Osteoblast (primary cell): ENCODE results near the gene SPR. TPM values are rescaled to one million over a fixed set of nuclear protein-coding genes. Genes with fewer than 3 reads are reported as not detected.

ENCODE experiments used
- DNase-seq: peaks from one replicate; pipeline ENCODE4 v3.0.0; 2011; ENCODE audit warnings: low spot score, mixed read lengths; ENCODE audit not compliant: insufficient read length; ENCODE audit errors: missing footprints
- H2AFZ ChIP-seq: 2 replicates; pipeline ENCODE4 v1.6.0; 2011; ENCODE audit warnings: mild to moderate bottlenecking, low read length
- H3K27ac ChIP-seq: 2 replicates; pipeline ENCODE4 v1.5.1; 2011; ENCODE audit warnings: mild to moderate bottlenecking, low read depth, low read length, moderate library complexity
- H3K27me3 ChIP-seq: 2 replicates; pipeline ENCODE4 v1.6.0; 2012; ENCODE audit warnings: mild to moderate bottlenecking, control low read depth, inconsistent platforms, low read length, moderate library complexity; ENCODE audit not compliant: insufficient read depth
- H3K36me3 ChIP-seq: 2 replicates; pipeline ENCODE4 v1.5.1; 2011; ENCODE audit warnings: mild to moderate bottlenecking, low read length, control low read depth, moderate library complexity; ENCODE audit not compliant: insufficient read depth
- H3K4me1 ChIP-seq: 2 replicates; pipeline ENCODE4 v1.5.1; 2011; ENCODE audit warnings: mild to moderate bottlenecking, low read length, control low read depth, moderate library complexity; ENCODE audit not compliant: insufficient read depth
- H3K4me2 ChIP-seq: 2 replicates; pipeline ENCODE4 v1.6.0; 2011; ENCODE audit warnings: mild to moderate bottlenecking, low read length; ENCODE audit not compliant: insufficient read depth
- H3K4me3 ChIP-seq: fragments of 200-600 bp; sonication (generic); 3 replicates; pipeline ENCODE4 v1.5.1; 2012; ENCODE audit warnings: mild to moderate bottlenecking, low read length, inconsistent platforms; ENCODE audit not compliant: insufficient read depth
- H3K79me2 ChIP-seq: 2 replicates; pipeline ENCODE4 v1.6.0; 2012; ENCODE audit warnings: mild to moderate bottlenecking, low read length, control low read depth, inconsistent platforms; ENCODE audit not compliant: insufficient read depth
- H3K9me3 ChIP-seq: 2 replicates; pipeline ENCODE4 v1.5.1; 2011; ENCODE audit warnings: low read depth, low read length, control low read depth
- H4K20me1 ChIP-seq: 2 replicates; pipeline ENCODE4 v1.6.0; 2012; ENCODE audit warnings: mild to moderate bottlenecking, low read length, control low read depth; ENCODE audit not compliant: insufficient read depth
- total RNA-seq: library from RNA; depleted of rRNA; stranded (reverse); fragments of >200 nt; gene quantifications from 2 replicates; pipeline ENCODE4 v1.2.3, GENCODE V29; 2012
- TF ChIP-seq, protein P1 (sequence below): IDR thresholded peaks from 2 replicates; pipeline ENCODE4 v1.5.1; 2011; ENCODE audit warnings: mild to moderate bottlenecking, low read depth, low read length, moderate library complexity; ENCODE audit errors: extremely low read depth

Gene SPR
- total RNA-seq, 1 donor = 17.0 TPM

DNA sequence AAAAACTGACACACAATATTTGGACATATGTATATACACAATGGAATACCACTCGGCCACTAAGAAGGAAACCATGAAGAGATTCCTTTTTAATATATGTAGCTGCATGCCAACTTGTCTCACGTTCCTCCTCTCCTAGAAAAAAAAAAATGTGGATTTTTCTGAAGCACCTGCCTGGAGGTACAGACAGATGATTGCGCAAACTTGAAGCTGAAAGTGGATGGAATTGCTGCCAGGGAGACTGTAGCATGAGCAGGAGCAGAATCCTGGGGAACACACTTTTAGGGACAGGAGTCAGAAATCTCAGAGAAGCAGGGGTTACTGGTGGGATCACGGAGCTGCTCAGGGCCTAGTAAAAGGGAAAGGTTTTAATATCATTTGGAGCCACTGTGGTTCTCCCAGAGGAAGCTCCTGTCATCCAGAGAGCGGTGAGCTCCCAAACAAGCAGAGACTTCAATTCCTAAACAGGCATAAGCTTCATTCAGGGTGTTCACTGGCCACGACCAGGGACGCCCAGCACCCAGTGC lies 640 bp upstream of the SPR start:
- H3K4me3 ChIP-seq = peak overlapping the region; percentile 80
- no peaks in the 10 kb centered on the region for H3K9me3 ChIP-seq
- H3K79me2 ChIP-seq = no peaks in the 10 kb centered on the region
- peaks cover 6% of the 10 kb centered on the region for H3K27me3 ChIP-seq
- peak overlapping the region; percentile 92 for H3K4me2 ChIP-seq
- peak overlapping the region; percentile 92 for H2AFZ ChIP-seq
- no peak for DNase-seq
- TF ChIP-seq, protein P1, sequence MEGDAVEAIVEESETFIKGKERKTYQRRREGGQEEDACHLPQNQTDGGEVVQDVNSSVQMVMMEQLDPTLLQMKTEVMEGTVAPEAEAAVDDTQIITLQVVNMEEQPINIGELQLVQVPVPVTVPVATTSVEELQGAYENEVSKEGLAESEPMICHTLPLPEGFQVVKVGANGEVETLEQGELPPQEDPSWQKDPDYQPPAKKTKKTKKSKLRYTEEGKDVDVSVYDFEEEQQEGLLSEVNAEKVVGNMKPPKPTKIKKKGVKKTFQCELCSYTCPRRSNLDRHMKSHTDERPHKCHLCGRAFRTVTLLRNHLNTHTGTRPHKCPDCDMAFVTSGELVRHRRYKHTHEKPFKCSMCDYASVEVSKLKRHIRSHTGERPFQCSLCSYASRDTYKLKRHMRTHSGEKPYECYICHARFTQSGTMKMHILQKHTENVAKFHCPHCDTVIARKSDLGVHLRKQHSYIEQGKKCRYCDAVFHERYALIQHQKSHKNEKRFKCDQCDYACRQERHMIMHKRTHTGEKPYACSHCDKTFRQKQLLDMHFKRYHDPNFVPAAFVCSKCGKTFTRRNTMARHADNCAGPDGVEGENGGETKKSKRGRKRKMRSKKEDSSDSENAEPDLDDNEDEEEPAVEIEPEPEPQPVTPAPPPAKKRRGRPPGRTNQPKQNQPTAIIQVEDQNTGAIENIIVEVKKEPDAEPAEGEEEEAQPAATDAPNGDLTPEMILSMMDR = no peak
- peaks cover 8% of the 10 kb centered on the region for H3K4me1 ChIP-seq
- peaks cover 17% of the 10 kb centered on the region for H4K20me1 ChIP-seq
- no peak overlapping the region for H3K27ac ChIP-seq
- H3K36me3 ChIP-seq = no peaks in the 10 kb centered on the region

DNA sequence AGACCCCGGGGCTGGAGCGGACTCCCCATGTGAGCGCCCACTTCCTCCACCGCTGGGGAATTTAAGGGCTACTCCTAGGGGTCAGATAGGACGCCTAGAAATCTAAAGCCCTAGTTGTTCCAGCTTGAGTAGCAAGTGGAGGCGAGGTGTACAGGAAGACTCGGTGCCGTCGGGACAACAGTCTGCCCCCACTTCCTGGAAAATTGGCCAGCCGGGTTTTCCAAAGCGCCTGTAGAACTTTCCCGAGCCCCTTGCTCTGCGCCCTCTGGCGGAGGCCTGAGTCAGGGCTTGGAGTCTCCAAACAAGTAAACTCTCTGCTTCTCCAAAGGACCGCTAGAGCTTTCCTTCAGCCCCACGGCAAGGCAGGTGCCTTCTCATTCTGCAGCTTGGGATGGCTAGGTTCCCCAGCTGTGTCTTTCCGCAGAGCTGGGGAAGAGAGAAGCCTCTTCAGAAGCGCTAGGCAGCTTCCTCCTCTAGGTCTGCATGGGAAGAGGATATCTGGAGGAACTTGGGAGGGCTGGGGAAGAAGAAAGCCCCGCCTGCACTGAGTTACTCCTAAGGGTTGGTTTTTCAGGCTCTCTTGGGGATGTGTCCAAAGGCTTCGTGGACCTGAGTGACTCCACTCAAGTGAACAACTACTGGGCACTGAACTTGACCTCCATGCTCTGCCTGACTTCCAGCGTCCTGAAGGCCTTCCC lies 681 bp downstream of the SPR start:
- H3K4me1 ChIP-seq = peaks cover 8% of the 10 kb centered on the region
- H3K36me3 ChIP-seq = no peaks in the 10 kb centered on the region
- peak; percentile 94 for DNase-seq
- peak overlapping the region; percentile 92 for H2AFZ ChIP-seq
- H3K9me3 ChIP-seq = no peaks in the 10 kb centered on the region
- H3K27me3 ChIP-seq = peaks cover 4% of the 10 kb centered on the region
- H4K20me1 ChIP-seq = peaks cover 19% of the 10 kb centered on the region
- peak overlapping the region; percentile 43 for H3K27ac ChIP-seq
- TF ChIP-seq, protein P1 = peak; percentile 99
- H3K4me2 ChIP-seq = peak overlapping the region; percentile 92
- peak overlapping the region; percentile 80 for H3K4me3 ChIP-seq
- H3K79me2 ChIP-seq = no peaks in the 10 kb centered on the region

DNA sequence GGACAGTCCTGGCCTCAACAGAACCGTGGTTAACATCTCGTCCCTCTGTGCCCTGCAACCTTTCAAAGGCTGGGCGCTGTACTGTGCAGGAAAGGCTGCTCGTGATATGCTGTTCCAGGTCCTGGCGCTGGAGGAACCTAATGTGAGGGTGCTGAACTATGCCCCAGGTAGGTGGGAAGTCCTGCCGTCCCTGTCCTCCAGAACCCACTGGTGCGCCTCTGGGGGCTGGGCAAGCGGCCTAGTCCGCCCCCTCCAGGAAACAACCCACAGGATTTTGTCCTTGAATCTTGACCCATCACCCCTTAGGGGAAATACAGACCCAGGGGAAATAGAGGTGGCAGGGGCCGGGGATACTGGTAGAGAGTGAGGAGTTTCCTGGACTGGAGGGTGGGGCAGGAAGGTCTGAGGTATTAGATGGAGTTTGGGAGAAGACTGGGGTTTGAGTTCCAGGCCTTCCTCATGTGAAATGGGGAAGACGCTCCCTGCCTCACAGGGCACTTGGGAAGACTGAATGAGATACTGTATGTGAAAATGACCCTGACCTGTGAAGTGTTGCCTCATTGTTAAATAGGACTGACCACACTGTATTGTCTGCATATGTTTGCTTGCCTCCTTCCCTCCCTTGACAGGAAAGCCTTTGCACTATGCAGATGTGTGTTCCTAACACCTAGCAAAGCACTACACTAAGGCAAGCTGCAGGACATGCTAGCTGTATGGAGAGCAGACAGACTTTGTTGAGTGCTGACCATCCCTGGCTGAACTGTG lies 1.4 kb downstream of the SPR start:
- Histone ChIP-seq H4K20me1 (peaks cover 19% of the 10 kb centered on the region), H3K4me3 (no peak overlapping the region)

More for the DNA sequence above, 1.4 kb downstream of the SPR start:
- peaks cover 8% of the 10 kb centered on the region for H3K4me1 ChIP-seq
- H3K9me3 ChIP-seq = no peaks in the 10 kb centered on the region
- no peaks in the 10 kb centered on the region for H3K36me3 ChIP-seq
- H3K27me3 ChIP-seq = peaks cover 4% of the 10 kb centered on the region
- TF ChIP-seq, protein P1 = no peak
- no peaks in the 10 kb centered on the region for H3K79me2 ChIP-seq
- peak overlapping the region; percentile 92 for H3K4me2 ChIP-seq
- no peak for DNase-seq
- no peak overlapping the region for H2AFZ ChIP-seq
- no peak overlapping the region for H3K27ac ChIP-seq
